GM23338 (cell line): ENCODE results near the gene NDUFA13.

ENCODE experiments used
- CREB1 ChIP-seq: fragments of 250-450 bp; sonication (Bioruptor Pico); IDR thresholded peaks from 2 replicates; pipeline ENCODE4 v1.5.0; 2020; ENCODE audit warnings: low read depth, mild to moderate bottlenecking, moderate library complexity
- CTCF ChIP-seq, 2 experiments: fragments of 200-600 bp in 1 of 2; sonication (generic) in 1 of 2; conservative IDR thresholded peaks; 2 replicates each; pipeline versions ENCODE4 v1.5.1 to v1.6.1; 2016 to 2017; ENCODE audit warnings: antibody characterized with exemption in 2 of 2, low read depth in 2 of 2, mild to moderate bottlenecking in 2 of 2, moderate library complexity in 1 of 2
- ETS1 ChIP-seq: IDR thresholded peaks from 2 replicates; pipeline ENCODE4 v1.6.1; 2016; ENCODE audit warnings: antibody characterized with exemption
- EZH2 ChIP-seq: fragments of 200-600 bp; sonication (generic); IDR thresholded peaks from one replicate; pipeline ENCODE4 v1.8.0; 2017; ENCODE audit warnings: antibody characterized with exemption, mild to moderate bottlenecking, low read depth; ENCODE audit not compliant: unreplicated experiment
- EZH2phosphoT487 ChIP-seq: fragments of 200-600 bp; sonication (generic); IDR thresholded peaks from one replicate; pipeline ENCODE4 v1.8.1; 2018; ENCODE audit warnings: antibody characterized with exemption; ENCODE audit not compliant: unreplicated experiment
- JUNB ChIP-seq: IDR thresholded peaks from one replicate; pipeline ENCODE4 v1.6.1; 2016; ENCODE audit warnings: antibody characterized with exemption; ENCODE audit not compliant: unreplicated experiment
- NANOG ChIP-seq: IDR thresholded peaks from 2 replicates; pipeline ENCODE4 v1.6.1; 2016; ENCODE audit warnings: antibody characterized with exemption, borderline replicate concordance
- POLR2AphosphoS5 ChIP-seq: IDR thresholded peaks from 2 replicates; pipeline ENCODE4 v1.6.1; 2016; ENCODE audit warnings: antibody characterized with exemption, low read depth
- REST ChIP-seq: IDR thresholded peaks from one replicate; pipeline ENCODE4 v1.6.1; 2018; ENCODE audit warnings: antibody characterized with exemption; ENCODE audit not compliant: unreplicated experiment
- ZNF114 ChIP-seq: fragments of 250-450 bp; sonication (Bioruptor Pico); IDR thresholded peaks from 2 replicates; pipeline ENCODE4 v1.5.0; 2020; ENCODE audit warnings: mild to moderate bottlenecking, moderate library complexity
- ZNF331 ChIP-seq: fragments of 250-450 bp; sonication (Bioruptor Pico); IDR thresholded peaks from 2 replicates; pipeline ENCODE4 v1.5.0; 2020; ENCODE audit warnings: low read depth, mild to moderate bottlenecking, moderate library complexity
- ZNF462 ChIP-seq: fragments of 250-450 bp; sonication (Bioruptor Pico); IDR thresholded peaks from 2 replicates; pipeline ENCODE4 v1.5.0; 2020; ENCODE audit warnings: mild to moderate bottlenecking, moderate library complexity

- no peak for TF ChIP-seq REST
- no peak for TF ChIP-seq CTCF (conservative IDR thresholded peaks at IDR 0.05; ENCODE audit: low read depth in 2 of 2)
- no peak for TF ChIP-seq EZH2
- no peak for TF ChIP-seq ZNF114
- no peak for TF ChIP-seq POLR2AphosphoS5
- no peak for TF ChIP-seq ETS1
- no peak for TF ChIP-seq EZH2phosphoT487
- no peak for TF ChIP-seq JUNB
- no peak for TF ChIP-seq CREB1 (CRISPR knock-in tag)
- no peak for TF ChIP-seq ZNF331 (CRISPR knock-in tag)
- no peak for TF ChIP-seq NANOG
- TF ChIP-seq ZNF462 (CRISPR knock-in tag), result no peak
These were observed 10.2 kb upstream of the NDUFA13 start for GRCh38 chr19:19505669-19506326.
